GM19025 (cell line): Measurements from ENCODE around the gene GBX2.

ENCODE experiments used
- ATAC-seq: cut with Tn5 transposase; IDR thresholded peaks from one replicate; pipeline ENCODE4 v1.9.1; 2021; ENCODE audit warnings: mild to moderate bottlenecking, low read depth, moderate library complexity; ENCODE audit not compliant: unreplicated experiment

The GBX2 gene

DNA sequence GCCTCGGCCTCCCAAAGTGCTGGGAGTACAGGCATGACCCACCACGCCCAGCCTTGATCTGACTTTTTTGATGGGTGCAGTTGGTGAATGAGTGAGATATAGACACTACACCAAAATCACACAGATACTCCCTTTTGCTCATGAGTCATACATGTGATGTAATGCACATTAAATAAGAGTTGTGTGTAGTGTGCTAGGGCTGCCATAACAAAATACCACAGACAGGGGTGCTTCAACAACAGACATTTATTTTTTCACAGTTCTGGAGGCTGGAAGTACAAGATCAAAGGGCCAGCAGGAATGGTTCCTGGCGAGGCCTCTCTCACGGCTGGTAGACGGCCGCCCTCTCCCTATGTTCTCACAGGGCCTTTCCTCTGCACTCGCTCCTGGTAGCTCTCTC is 46.6 kb downstream of the GBX2 start:
- no peak for ATAC-seq

DNA sequence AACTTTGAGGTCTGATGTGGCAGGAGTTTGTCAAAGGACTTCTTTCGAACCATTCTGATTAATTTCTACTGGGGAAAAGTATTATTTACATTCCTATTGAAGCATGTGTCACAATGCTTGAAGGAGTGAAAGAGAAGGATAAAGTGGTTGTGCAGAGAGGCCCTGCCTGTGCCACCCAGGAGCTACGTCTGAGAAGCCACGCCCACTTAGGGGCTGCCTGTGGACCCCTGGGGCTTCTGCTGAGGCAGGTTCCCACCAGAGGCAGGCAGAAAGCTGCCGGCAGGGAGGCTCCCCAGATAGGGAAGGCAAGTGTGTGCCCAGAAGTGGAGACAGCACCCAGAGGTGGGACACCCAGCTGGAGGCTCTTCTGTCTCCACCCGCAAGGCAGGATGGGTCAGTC is 47.4 kb downstream of the GBX2 start:
- ATAC-seq = no peak

DNA sequence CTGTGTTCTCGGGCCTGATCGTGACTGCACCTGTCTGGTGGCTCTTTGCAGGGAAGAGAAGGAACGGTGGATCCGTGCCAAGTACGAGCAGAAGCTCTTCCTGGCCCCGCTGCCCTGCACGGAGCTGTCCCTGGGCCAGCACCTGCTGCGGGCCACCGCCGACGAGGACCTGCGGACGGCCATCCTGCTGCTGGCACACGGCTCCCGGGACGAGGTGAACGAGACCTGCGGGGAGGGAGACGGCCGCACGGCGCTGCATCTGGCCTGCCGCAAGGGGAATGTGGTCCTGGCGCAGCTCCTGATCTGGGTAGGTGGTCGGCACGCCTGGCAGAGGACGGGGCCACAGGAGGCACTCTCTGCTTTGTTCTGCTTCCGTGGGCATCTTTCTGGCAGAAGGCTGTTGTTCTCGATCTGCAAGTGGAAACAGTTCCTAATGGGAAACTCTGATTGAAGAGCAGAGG is 48.0 kb downstream of the GBX2 start:
- ATAC-seq = no peak

DNA sequence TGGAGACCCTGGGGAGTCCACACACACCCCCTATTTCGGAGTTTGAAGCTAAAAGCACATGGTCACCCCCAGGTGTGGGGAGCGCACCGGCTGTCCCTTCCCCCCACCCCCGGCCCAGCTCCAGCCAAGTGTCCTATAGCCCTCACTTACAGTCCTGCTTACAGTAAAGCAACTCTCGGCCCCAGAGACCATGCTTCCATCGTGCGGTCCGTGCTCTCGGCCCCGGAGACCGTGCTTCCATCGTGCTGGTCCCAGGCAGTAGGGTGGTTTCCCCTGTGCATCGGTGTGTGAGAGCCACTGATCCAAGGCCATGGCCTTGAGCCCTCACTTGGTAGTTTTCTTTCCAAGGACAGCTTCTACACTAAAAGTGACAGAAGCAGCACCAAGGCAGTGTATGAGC is 48.7 kb downstream of the GBX2 start:
- no peak for ATAC-seq

DNA sequence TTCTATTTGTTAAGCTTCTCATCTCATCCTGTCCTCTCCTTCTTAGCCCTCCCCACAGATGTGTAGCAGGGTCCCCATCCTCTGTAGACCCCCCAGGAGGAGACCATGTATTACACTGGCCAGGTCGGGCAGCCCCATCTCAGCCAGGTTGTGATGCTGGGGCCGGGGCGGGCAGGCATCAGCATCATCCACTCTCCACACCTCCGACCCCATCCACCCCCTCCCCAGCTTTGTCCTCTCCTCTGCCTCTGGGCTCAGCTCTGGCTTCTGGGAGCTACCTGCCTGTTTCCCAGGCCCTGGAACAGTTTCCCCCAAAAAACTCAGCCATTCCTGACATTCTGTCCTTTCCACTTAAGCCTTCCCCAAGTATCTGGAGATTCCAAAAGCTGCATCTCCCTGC is 49.2 kb downstream of the GBX2 start:
- no peak for ATAC-seq

DNA sequence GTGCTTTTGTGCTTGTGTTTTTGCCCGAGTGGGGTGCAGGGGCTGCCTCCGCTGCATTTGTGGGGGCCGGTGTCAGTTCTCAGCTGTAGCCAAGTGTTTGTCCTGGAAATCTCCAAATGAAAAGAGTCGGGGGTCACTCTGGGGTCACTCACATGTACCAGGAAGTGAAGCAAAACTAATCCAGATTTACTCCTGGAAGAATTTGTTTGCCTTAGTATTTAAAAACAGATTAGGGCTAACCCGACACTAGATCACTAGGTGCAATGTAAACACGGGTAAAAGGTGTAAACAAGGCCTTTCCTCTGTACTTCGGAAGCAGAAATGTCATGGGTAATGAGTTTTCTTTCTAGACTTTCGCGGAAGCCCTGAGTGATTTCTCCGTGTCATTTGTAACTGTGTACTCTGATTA is 50.3 kb downstream of the GBX2 start:
- no peak for ATAC-seq

DNA sequence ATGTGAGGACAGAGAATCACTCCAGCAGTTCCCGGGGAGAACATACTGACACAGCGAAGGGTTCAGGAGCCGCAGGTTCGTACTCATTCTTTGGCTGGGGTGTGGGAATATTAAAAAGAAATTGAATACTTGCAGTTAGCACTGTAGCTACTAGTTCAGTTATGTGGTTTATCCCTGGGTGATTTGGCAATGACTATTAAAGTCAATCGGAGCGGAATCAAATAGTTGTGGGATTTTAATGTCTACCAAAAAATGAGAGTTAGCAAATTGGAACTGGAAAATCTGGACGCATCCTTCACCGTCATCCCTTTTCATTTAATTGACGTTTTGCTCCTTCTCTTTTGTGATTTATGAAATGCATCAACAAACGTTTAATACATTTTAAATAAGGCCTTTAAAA is 50.8 kb downstream of the GBX2 start:
- no peak for ATAC-seq
